PC-9 (cell line): ENCODE measurements around the gene TIMM8A. TPM values are rescaled to one million over a fixed set of nuclear protein-coding genes. Genes with fewer than 3 reads are reported as not detected.

ENCODE experiments used
- BruUV-seq: library from RNA; stranded (reverse); fragments of 400-500 nt; replicated peaks from 2 replicates; lab custom pipeline; 2021; lab: Mats Ljungman, UMichigan
- CTCF ChIA-PET: fragments of 300-600 bp; sonication (Branson Sonifier 250); formaldehyde crosslinking; loops from one replicate; lab custom pipeline; 2022; ENCODE audit warnings: antibody characterized with exemption; lab: Charles Lee
- POLR2A ChIA-PET: fragments of 300-600 bp; sonication (Branson Sonifier 250); formaldehyde crosslinking; loops from one replicate; lab custom pipeline; 2022; ENCODE audit warnings: antibody characterized with exemption; ENCODE audit not compliant: unreplicated experiment; lab: Charles Lee
- DNase-seq, 2 experiments: peaks; one replicate each; pipeline versions ENCODE4 v3.0.0 to v3.0.0-alpha.2; 2015 to 2022; ENCODE audit warnings: mixed read lengths in 1 of 2
- H2AFZ ChIP-seq: fragments of 200-600 bp; sonication (generic); 2 replicates; pipeline ENCODE4 v1.8.1; 2017; ENCODE audit warnings: antibody characterized with exemption
- H3F3A ChIP-seq: fragments of 200-600 bp; sonication (generic); 2 replicates; pipeline ENCODE4 v1.8.1; 2017; ENCODE audit warnings: antibody characterized with exemption, mild to moderate bottlenecking, low read depth; ENCODE audit not compliant: insufficient read depth
- H3K27ac ChIP-seq: fragments of 200-600 bp; sonication (generic); 2 replicates; pipeline ENCODE4 v1.6.1; 2016; ENCODE audit warnings: mixed run types
- H3K27me3 ChIP-seq: fragments of 200-600 bp; sonication (generic); 2 replicates; pipeline ENCODE4 v1.6.1; 2016; ENCODE audit warnings: low read depth, mixed run types; ENCODE audit not compliant: insufficient read depth
- H3K36me3 ChIP-seq: fragments of 200-600 bp; sonication (generic); 2 replicates; pipeline ENCODE4 v1.6.1; 2016; ENCODE audit warnings: low read depth, mixed run types
- H3K4me1 ChIP-seq: fragments of 200-600 bp; sonication (generic); replicated peaks from 2 replicates; pipeline ENCODE4 v1.6.1; 2016; ENCODE audit warnings: mixed run types; ENCODE audit not compliant: insufficient read depth
- H3K4me2 ChIP-seq: fragments of 200-600 bp; sonication (generic); 2 replicates; pipeline ENCODE4 v1.6.1; 2017; ENCODE audit warnings: mixed run types
- H3K4me3 ChIP-seq: fragments of 200-600 bp; sonication (generic); 2 replicates; pipeline ENCODE4 v1.6.1; 2016; ENCODE audit warnings: mixed run types
- H3K79me2 ChIP-seq: fragments of 200-600 bp; sonication (generic); 2 replicates; pipeline ENCODE4 v1.6.1; 2017; ENCODE audit warnings: low read depth, mixed run types
- H3K9me2 ChIP-seq: fragments of 200-600 bp; sonication (generic); 2 replicates; pipeline ENCODE4 v1.8.1; 2017; ENCODE audit warnings: mild to moderate bottlenecking; ENCODE audit not compliant: insufficient read depth
- H3K9me3 ChIP-seq: fragments of 200-600 bp; sonication (generic); 2 replicates; pipeline ENCODE4 v1.8.1; 2016; ENCODE audit warnings: low read depth; ENCODE audit not compliant: insufficient read depth
- H4K20me1 ChIP-seq: fragments of 200-600 bp; sonication (generic); 2 replicates; pipeline ENCODE4 v1.8.1; 2017; ENCODE audit not compliant: insufficient read depth
- CTCF ChIP-seq: fragments of 200-600 bp; sonication (generic); conservative IDR thresholded peaks from 2 replicates; pipeline ENCODE4 v1.6.1; 2017; ENCODE audit warnings: mixed run types, antibody characterized with exemption, mild to moderate bottlenecking, moderate library complexity
- EZH2 ChIP-seq: fragments of 200-600 bp; sonication (generic); IDR thresholded peaks from 2 replicates; pipeline ENCODE4 v1.8.0; 2017; ENCODE audit warnings: antibody characterized with exemption, low read depth
- intact Hi-C: fragments of 100-400 bp; cut with micrococcal nuclease; formaldehyde crosslinking; loops from one replicate; pipeline ENCODE4 v1.10.0; 2022; ENCODE audit not compliant: unreplicated experiment
- total RNA-seq: library from RNA; stranded (reverse); gene quantifications from 2 replicates; pipeline ENCODE4 v1.2.3, GENCODE V29; 2021

TIMM8A gene
- total RNA-seq, 1 experiment from 2014 or later = 17.6 TPM

- intact Hi-C loops = loop anchor here (5.0 kb wide), 1 partner anchor 47 kb away; the partner anchor contains the start of gene TIMM8A
- Histone ChIP-seq H3K4me1 (peaks cover 21% of the 10 kb centered on the region), H3K79me2 (peaks cover 30% of the 10 kb centered on the region), H3K9me2 (no peaks in the 10 kb centered on the region), H3K9me3 (no peaks in the 10 kb centered on the region), H2AFZ (no peak overlapping the region), H3F3A (peaks cover 78% of the 10 kb centered on the region), H3K36me3 (peaks cover 25% of the 10 kb centered on the region), H3K27me3 (no peaks in the 10 kb centered on the region), H3K27ac (peak overlapping the region; percentile 32; the same call in 1 of the 2 replicates), H3K4me3 (no peak overlapping the region), H4K20me1 (peaks cover 14% of the 10 kb centered on the region; the same call in 1 of the 2 replicates), H3K4me2 (no peak overlapping the region)
- no peak for DNase-seq
- TF ChIP-seq CTCF = no peak
- TF ChIP-seq EZH2 = no peak
- POLR2A ChIA-PET = no interaction called here
- CTCF ChIA-PET = no interaction called here
- no TSS peak for BruUV-seq
Observed at GRCh38 chrX:101394372-101394771, 45.8 kb upstream of the TIMM8A start.

GRCh38 chrX:101393530-101394305 lies 45.2 kb upstream of the TIMM8A start:
- no peaks in the 10 kb centered on the region for H3K27me3 ChIP-seq
- ChIA-PET CTCF (no interaction called here), POLR2A (no interaction called here)
- DNase-seq = no peak
- intact Hi-C loops = loop anchor here (5.0 kb wide), 1 partner anchor 46 kb away; the partner anchor contains the start of gene TIMM8A
- peaks cover 30% of the 10 kb centered on the region for H3K79me2 ChIP-seq
- H2AFZ ChIP-seq = no peak overlapping the region
- peak overlapping the region; percentile 98 for H3K4me2 ChIP-seq
- peaks cover 14% of the 10 kb centered on the region; the same call in 1 of the 2 replicates for H4K20me1 ChIP-seq
- H3K27ac ChIP-seq = peak overlapping the region; percentile 84; the same call in 1 of the 2 replicates
- H3F3A ChIP-seq = peaks cover 71% of the 10 kb centered on the region
- peak overlapping the region; percentile 91; the same call in 1 of the 2 replicates for H3K4me3 ChIP-seq
- H3K9me2 ChIP-seq = no peaks in the 10 kb centered on the region
- H3K36me3 ChIP-seq = peaks cover 25% of the 10 kb centered on the region
- H3K9me3 ChIP-seq = no peaks in the 10 kb centered on the region
- TF ChIP-seq CTCF (no peak), EZH2 (no peak)
- H3K4me1 ChIP-seq = peaks cover 21% of the 10 kb centered on the region
- BruUV-seq = no TSS peak

GRCh38 chrX:101391831-101392230 lies 43.3 kb upstream of the TIMM8A start:
- Histone ChIP-seq H2AFZ (no peak overlapping the region), H3K9me3 (no peaks in the 10 kb centered on the region), H3K4me1 (peaks cover 21% of the 10 kb centered on the region), H3K9me2 (no peaks in the 10 kb centered on the region), H3K4me3 (peak overlapping the region; percentile 91), H4K20me1 (peaks cover 14% of the 10 kb centered on the region; the same call in 1 of the 2 replicates), H3K27me3 (no peaks in the 10 kb centered on the region), H3K27ac (peak overlapping the region; percentile 84), H3K36me3 (peaks cover 25% of the 10 kb centered on the region), H3F3A (peaks cover 53% of the 10 kb centered on the region), H3K4me2 (peak overlapping the region; percentile 98), H3K79me2 (peaks cover 30% of the 10 kb centered on the region)
- no peak for DNase-seq
- BruUV-seq = no TSS peak
- POLR2A ChIA-PET = no interaction called here
- intact Hi-C loops = loop anchor here (2.0 to 5.0 kb wide), 2 partner anchors 45 to 571 kb away; partner anchors contain the start of genes CSTF2 and TIMM8A
- TF ChIP-seq CTCF (no peak), EZH2 (no peak)
- CTCF ChIA-PET = no interaction called here
